Esophagus squamous epithelium (tissue), 4 donors: ENCODE data around the gene CCNL2.

ENCODE experiments used
- POLR2A ChIP-seq, 4 donors: fragments of 450-650 bp; IDR thresholded peaks; one replicate each; pipeline ENCODE4 v1.6.1; 2017; ENCODE audit warnings: antibody characterized with exemption in 4 of 4, mild to moderate bottlenecking in 4 of 4, moderate library complexity in 3 of 4
- TF ChIP-seq, protein P1 (sequence below), 6 experiments: fragments of 450-650 bp in 4 of 6; fragments of 200-600 bp in 2 of 6; sonication (generic) in 2 of 6; IDR thresholded peaks; one replicate each; pipeline ENCODE4 v1.5.1; 2016 to 2019; ENCODE audit warnings: antibody characterized with exemption in 6 of 6, mild to moderate bottlenecking in 4 of 6, moderate library complexity in 4 of 6

DNA sequence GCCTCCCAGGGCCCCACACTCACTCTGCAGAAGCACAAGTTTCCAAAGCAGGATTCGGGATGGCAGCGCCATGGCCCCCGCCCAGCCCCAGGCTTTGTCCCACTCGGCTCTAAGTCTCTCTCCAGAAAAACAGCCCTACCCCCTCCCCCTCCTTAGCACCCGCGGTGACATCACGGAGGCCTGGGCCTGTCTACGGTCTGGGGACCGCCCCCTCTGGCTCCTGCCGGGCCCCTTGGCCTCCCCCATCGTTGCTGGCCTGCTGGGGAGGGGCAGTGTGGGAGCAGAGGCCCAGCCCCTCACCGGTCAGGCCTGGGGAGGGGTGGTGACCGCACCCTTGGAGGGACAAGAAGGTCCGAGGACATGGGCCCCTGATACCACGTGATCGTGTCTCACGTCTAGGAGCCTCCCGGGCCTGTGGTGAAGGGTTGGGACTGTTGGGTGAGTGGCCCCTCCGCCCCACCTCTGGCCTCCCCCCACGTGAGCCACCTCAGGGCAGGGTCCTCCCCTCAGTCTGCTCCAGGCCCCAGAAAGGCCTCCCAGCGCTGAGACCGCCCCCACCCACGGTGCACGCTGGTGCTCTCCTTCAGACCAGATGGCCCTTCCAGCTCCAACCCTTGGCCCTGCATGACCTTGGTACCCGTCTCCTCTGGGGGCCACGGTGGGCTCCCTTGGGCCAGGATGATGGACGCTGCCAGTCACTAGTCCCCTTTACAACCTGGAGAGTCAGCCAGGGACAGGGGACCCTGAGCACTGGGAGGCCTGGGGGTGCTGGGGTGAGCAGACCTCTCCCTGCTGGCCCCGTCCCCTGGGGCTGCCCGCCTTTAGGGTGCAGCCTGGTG lies 40.5 kb downstream of the CCNL2 start, which contains the start of gene MXRA8:
- TF ChIP-seq, protein P1, sequence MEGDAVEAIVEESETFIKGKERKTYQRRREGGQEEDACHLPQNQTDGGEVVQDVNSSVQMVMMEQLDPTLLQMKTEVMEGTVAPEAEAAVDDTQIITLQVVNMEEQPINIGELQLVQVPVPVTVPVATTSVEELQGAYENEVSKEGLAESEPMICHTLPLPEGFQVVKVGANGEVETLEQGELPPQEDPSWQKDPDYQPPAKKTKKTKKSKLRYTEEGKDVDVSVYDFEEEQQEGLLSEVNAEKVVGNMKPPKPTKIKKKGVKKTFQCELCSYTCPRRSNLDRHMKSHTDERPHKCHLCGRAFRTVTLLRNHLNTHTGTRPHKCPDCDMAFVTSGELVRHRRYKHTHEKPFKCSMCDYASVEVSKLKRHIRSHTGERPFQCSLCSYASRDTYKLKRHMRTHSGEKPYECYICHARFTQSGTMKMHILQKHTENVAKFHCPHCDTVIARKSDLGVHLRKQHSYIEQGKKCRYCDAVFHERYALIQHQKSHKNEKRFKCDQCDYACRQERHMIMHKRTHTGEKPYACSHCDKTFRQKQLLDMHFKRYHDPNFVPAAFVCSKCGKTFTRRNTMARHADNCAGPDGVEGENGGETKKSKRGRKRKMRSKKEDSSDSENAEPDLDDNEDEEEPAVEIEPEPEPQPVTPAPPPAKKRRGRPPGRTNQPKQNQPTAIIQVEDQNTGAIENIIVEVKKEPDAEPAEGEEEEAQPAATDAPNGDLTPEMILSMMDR (IDR thresholded peaks at IDR 0.05), result no peak
- TF ChIP-seq POLR2A (IDR thresholded peaks at IDR 0.05), result peak in 1 of 4 donors; percentile 35
